ENCODE results near the gene EXOC3. TPM values are rescaled to one million over a fixed set of nuclear protein-coding genes. Genes with fewer than 3 reads are reported as not detected.

Gene EXOC3
- total and polyA plus RNA-seq, 2 of the 4 experiments (the other 2 are of a cell fraction): 35.1 to 47.5 TPM

GRCh38 chr5:478982-479535, 36.1 kb downstream of the EXOC3 start:
- no peaks in the 10 kb centered on the region for H3K9me1 ChIP-seq (ENCODE audit: insufficient read depth, low read length)
- ChIA-PET POLR2A (ENCODE audit: unreplicated experiment) (no interaction called here), CTCF (no interaction called here)
- ATAC-seq (ENCODE audit: low read depth) (no peak), DNase-seq (no peak)
- no peaks in the 10 kb centered on the region for H3K9me3 ChIP-seq (ENCODE audit: control insufficient read depth, insufficient read depth, low read length)
- dilution Hi-C loops (cut with HindIII; ENCODE audit: low sequenced_read_pairs, unreplicated experiment) (no loop called here), in situ Hi-C loops (cut with MboI; ENCODE audit: low sequenced_read_pairs) (no loop called here), intact Hi-C loops (cut with micrococcal nuclease) (loop anchor here (10.0 kb wide), 1 partner anchor 426 kb away; no protein-coding TSS in a partner anchor)
- H2AFZ ChIP-seq (replicated peaks; ENCODE audit: low read length, poor library complexity): no peak overlapping the region
- H3K56ac ChIP-seq (ENCODE audit: extremely low read depth, insufficient read depth, low read length): no peak overlapping the region
- H2BK5ac ChIP-seq (ENCODE audit: low read depth, low read length, poor library complexity, severe bottlenecking): no peak overlapping the region
- peaks cover 0 to 3% of the 10 kb centered on the region in 2 experiments; a peak in 1 of 4 replicates for H3K79me1 ChIP-seq (ENCODE audit: low read depth in 1 of 2, low read length in 2 of 2)
- H2BK15ac ChIP-seq (ENCODE audit: low read depth, low read length): no peak overlapping the region
- no peak overlapping the region for H3K9ac ChIP-seq (ENCODE audit: low read depth, low read length)
- H2BK20ac ChIP-seq (ENCODE audit: low read depth, low read length): no peak overlapping the region
- H3K14ac ChIP-seq (replicated peaks; ENCODE audit: low read depth, low read length): no peak overlapping the region
- BruUV-seq (replicated peaks): no TSS peak
- H4K20me1 ChIP-seq (ENCODE audit: insufficient read depth, low read length): no peaks in the 10 kb centered on the region; the same call in 1 of the 2 replicates
- H3K4me1 ChIP-seq (ENCODE audit: control insufficient read depth, insufficient read depth, low read length): peaks cover 2% of the 10 kb centered on the region; the same call in 1 of the 2 replicates
- no peak overlapping the region for H4K8ac ChIP-seq (ENCODE audit: low read depth in 2 of 2, low read length in 2 of 2)
- WGBS, 2 experiments (ENCODE audit: extremely low coverage in 2 of 2, insufficient read length in 1 of 2): 92% methylated on average over 8 of the region's 18 CpGs; no CpG with 5 or more reads in 1 of the 2 experiments
- no peak overlapping the region for H2AK9ac ChIP-seq (replicated peaks; ENCODE audit: low read depth, low read length, poor library complexity)
- no peak overlapping the region for H4K91ac ChIP-seq (ENCODE audit: insufficient read depth, low read depth, low read length)
- H2BK120ac ChIP-seq (ENCODE audit: low read depth, low read length): no peak overlapping the region
- H4K5ac ChIP-seq (ENCODE audit: low read depth, low read length): no peak overlapping the region
- no peaks in the 10 kb centered on the region for H3K27me3 ChIP-seq (ENCODE audit: control insufficient read depth, insufficient read depth, low read length)
- no peak for TF ChIP-seq BHLHE40 (IDR thresholded peaks at IDR 0.05; ENCODE audit: low read depth, low read length)
- no peak for TF ChIP-seq FOS (IDR thresholded peaks at IDR 0.05; ENCODE audit: low read depth, low read length)
- TF ChIP-seq NFE2L2 (IDR thresholded peaks at IDR 0.05; ENCODE audit: low read depth, low read length): no peak
- TF ChIP-seq ELK1 (IDR thresholded peaks at IDR 0.05; ENCODE audit: borderline replicate concordance, low read depth, low read length): no peak
- no peak for TF ChIP-seq RFX5 (IDR thresholded peaks at IDR 0.05; ENCODE audit: low read depth, low read length)
- no peak for TF ChIP-seq SMC3 (IDR thresholded peaks at IDR 0.05; ENCODE audit: low read depth, low read length)
- TF ChIP-seq MAFK (IDR thresholded peaks at IDR 0.05; ENCODE audit: low read depth, low read length): no peak
- no peak for TF ChIP-seq CEBPB (IDR thresholded peaks at IDR 0.05; ENCODE audit: low read depth, low read length)
- no peak for TF ChIP-seq MAZ (IDR thresholded peaks at IDR 0.05; ENCODE audit: borderline replicate concordance, low read depth, low read length)
- no peak for TF ChIP-seq USF2 (IDR thresholded peaks at IDR 0.05; ENCODE audit: low read depth, low read length)
- TF ChIP-seq RAD21 (IDR thresholded peaks at IDR 0.05; ENCODE audit: low read length): no peak
- TF ChIP-seq CTCF (conservative IDR thresholded peaks at IDR 0.05; ENCODE audit: low read depth, low read length): no peak
- no peak overlapping the region for H3K23ac ChIP-seq (ENCODE audit: low read depth, low read length)
- no peaks in the 10 kb centered on the region for H3K36me3 ChIP-seq (ENCODE audit: control insufficient read depth, insufficient read depth, low read length)
- no peak overlapping the region for H3K4ac ChIP-seq (ENCODE audit: low read depth, low read length)
- no peak overlapping the region for H3K4me2 ChIP-seq (ENCODE audit: low read depth, low read length)
- no peak overlapping the region for H3K4me3 ChIP-seq (ENCODE audit: insufficient read depth, low read depth, low read length)
- H2AK5ac ChIP-seq (ENCODE audit: low read depth, low read length): no peak overlapping the region
- no peak overlapping the region for H3K18ac ChIP-seq (ENCODE audit: low read depth, low read length)
- no peak overlapping the region for H3K27ac ChIP-seq (ENCODE audit: insufficient read depth, low read length)
